GM20000 (cell line): ENCODE data around the gene HDAC11.
"Not testable (repeated sequence)": the region's sequence is repeated elsewhere in the genome, so short reads cannot be mapped to it uniquely, and the experiment has no call there.

Experiments
- DNase-seq: peaks from one replicate; pipeline ENCODE4 v3.0.0; 2012; ENCODE audit warnings: low spot score
- TF ChIP-seq, protein P1 (sequence below): IDR thresholded peaks from 2 replicates; pipeline ENCODE4 v1.5.1; 2012; ENCODE audit warnings: mild to moderate bottlenecking, control low read depth; ENCODE audit errors: extremely low read depth, missing control alignments

The HDAC11 gene

DNA sequence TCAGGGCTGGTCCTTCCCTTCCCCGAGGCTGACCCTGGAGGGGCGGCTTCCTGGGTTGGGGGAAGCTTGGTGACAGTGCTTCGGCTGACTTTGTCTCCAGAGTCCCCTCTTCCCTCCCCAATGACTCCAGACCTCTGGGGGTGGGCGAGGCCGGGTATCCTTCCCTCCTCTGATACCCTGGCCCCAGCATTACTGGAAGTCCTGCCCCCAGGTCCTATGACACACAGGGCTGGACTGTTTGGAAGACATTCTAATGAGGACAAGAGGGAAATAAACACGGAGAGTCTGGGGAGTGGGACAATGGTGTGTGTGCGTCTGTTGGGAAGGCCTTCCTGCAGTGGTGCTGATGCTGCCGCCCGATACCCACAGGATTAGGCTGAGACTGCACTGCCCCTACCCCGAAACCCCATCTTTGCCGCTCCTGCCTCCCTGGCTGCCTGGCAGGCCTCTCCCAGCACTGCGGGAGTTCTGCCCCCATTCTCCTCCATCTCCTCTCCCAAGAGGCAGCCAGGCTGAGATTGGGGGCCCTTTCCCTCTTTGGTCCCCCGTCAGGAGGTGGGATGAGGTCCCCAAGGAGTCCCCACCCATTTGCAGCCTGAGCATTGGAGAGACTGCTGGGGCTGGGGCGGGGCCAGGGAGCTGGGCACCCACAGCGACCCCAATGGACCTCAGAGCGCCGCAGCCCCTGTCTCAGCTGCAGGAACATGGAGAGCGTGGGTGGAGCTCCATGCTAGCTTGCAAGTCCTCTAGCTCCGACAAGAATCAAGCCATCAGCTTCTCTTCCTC lies 39.1 kb downstream of the HDAC11 start:
- DNase-seq = no peak
- TF ChIP-seq, protein P1, sequence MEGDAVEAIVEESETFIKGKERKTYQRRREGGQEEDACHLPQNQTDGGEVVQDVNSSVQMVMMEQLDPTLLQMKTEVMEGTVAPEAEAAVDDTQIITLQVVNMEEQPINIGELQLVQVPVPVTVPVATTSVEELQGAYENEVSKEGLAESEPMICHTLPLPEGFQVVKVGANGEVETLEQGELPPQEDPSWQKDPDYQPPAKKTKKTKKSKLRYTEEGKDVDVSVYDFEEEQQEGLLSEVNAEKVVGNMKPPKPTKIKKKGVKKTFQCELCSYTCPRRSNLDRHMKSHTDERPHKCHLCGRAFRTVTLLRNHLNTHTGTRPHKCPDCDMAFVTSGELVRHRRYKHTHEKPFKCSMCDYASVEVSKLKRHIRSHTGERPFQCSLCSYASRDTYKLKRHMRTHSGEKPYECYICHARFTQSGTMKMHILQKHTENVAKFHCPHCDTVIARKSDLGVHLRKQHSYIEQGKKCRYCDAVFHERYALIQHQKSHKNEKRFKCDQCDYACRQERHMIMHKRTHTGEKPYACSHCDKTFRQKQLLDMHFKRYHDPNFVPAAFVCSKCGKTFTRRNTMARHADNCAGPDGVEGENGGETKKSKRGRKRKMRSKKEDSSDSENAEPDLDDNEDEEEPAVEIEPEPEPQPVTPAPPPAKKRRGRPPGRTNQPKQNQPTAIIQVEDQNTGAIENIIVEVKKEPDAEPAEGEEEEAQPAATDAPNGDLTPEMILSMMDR = no peak

DNA sequence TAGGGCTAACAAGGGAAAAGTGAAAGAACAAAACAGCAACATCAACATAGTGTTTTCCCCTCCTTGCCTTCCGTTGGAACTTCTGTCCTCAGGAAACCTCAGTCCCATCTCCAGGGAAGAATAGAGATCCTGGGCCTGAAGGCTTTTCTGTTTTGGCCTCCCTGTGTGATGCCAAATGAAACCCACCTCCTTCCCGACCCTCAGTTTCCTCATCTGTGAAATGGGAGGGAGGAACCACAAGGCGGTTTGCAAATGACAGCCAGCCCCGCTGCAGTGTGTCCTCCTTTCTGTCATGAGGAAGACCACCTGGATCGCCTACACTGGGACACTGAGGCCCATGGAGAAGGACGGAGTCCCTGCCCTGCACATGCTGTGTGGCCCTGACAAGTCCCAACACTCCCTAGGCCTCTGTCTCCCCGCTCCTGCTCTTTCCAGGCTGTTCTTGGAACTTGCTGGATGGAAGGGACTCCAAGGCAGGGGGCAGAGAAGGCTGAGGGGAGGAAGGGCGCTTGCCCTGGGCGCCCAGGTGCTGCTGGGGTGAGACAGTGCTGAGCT lies 40.3 kb downstream of the HDAC11 start:
- no peak for DNase-seq
- TF ChIP-seq, protein P1 = no peak

DNA sequence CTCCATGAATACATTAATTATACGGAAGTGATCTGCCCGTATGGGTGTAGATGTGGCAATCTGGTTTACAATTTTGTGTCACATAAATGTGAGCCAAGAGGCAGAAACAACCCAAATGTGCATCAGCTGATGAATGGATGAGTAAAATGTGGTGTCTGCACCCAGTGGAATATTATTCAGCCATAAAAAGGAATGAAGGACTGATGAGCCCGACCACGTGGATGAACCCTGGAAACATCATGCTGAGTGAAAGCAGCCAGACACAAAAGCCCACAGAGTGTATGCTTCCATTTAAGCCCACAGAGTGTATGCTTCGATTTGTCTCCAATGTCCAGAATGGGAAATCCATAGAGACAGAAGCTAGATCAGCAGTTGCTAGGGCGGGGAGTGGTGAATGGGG lies 41.2 kb downstream of the HDAC11 start:
- TF ChIP-seq, protein P1 = no peak
- no peak for DNase-seq

DNA sequence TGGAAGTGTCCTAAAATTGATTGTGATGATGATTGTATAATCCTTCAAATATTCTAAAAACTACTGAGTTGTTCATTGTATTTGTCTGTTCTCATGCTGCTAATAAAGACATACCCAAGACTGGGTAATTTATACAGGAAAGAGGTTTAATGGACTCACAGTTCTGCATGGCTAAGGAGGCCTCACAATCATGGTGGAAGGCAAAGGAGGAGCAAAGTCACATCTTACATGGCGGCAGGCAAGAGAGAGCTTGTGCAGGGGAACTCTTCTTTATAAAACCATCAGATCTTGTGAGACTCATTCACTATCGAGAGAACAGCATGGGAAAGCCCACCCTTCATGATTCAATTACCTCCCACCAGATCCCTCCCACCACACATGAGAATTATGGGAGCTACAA lies 41.6 kb downstream of the HDAC11 start:
- not testable (repeated sequence) for DNase-seq

DNA sequence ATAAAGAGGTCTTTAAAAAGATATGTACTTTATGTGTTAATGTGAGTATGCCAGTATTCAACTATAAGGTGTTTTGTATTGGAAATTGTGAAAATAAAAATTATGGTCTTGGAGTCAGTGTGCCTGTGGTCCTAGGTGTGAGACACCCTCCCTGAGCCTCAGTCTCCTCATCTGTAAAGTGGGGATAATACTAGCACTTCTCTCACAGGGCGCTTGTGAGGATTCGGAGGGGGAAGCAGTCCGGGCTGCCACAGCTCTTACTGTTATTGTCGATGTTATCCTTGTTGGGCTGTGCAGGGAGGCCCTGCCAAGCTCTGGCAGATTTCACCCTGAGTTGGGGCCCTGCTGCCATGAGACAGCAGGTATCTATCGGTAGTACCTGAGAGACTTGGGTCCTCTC lies 42.1 kb downstream of the HDAC11 start:
- TF ChIP-seq, protein P1 = no peak
- DNase-seq = no peak

DNA sequence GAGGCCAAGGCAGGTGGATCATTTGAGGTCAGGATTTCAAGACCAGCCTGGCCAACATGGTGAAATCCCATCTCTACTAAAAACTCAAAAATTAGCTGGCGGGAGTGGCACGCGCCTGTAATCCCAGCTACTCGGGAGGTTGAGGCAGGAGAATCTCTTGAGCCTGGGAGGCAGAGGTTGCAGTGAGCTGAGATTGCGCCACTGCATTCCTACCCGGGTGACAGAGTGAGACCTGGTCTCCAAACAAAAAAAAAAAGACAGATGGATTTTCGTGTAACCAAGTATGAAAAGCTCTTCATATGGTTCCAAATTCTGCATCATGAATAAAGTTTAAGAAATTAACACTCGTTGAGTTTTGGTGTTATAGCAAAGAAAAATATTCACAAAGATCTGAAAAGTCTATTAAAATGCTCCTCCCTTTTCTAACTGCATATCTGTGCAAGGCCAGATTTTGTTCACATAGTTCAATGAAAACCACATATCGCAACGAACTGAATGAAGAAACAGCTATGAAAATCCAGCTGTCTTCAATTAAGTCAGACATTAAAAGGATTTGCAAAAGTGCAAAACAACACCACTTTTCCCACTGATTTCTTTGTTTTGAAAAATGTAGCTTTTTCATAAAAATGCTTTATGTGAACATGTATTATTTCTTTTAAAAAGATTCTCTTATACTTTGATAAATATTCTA lies 45.0 kb downstream of the HDAC11 start:
- no peak for DNase-seq

DNA sequence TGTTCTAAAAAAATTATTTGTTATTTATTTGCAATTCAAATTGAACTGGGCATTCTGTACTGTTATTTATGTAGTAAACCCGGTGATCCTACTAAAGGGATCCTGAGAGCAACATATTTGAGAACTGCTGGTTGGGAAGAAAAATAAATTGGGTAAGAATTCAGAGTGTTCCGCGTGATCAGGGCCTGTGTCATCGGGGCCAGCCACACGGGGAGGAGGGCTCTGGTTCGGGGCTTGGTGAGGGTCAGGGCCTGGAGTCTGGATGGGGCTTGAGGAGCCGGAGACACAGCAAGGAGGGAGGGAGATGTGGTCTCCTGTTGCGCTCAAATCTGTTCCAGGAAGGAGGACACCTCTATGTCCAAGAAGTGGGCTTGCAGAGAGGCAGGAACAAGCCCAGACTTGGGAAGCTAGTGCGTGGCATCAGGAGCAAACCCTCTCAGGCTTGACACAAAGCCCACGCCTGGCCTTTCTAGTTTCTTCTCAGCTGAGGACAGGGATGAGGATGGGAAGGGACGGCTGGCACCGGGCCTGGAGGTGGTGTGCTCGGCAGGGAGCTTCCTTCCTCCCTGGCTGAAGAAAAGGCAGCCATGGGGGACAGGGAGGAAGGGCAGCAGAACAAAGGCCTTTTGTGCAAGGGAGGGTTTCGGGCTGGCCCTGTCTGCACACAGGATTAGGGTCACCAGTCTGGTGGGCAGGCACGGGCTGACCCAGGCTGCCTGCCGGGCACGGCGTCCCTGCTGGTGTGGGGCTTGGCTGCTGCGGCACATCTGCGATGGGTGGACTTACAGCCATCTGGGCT lies 45.9 kb downstream of the HDAC11 start:
- no peak for DNase-seq
- TF ChIP-seq, protein P1 = no peak

More for the DNA sequence above, 45.0 kb downstream of the HDAC11 start:
- TF ChIP-seq, protein P1 = no peak
